ENCODE results near the gene SNX18.

Gene SNX18

GRCh38 chr5:54586336-54586735 is 68.8 kb downstream of the SNX18 start:
- DNase-seq = no peak

GRCh38 chr5:54589786-54590185 is 72.2 kb downstream of the SNX18 start:
- no peak for DNase-seq

- no peak for DNase-seq
These were observed 73.3 kb downstream of the SNX18 start for GRCh38 chr5:54590824-54591223.

GRCh38 chr5:54593779-54594178 is 76.2 kb downstream of the SNX18 start:
- DNase-seq = no peak

- no peak for DNase-seq
These were observed 76.6 kb downstream of the SNX18 start for GRCh38 chr5:54594181-54594580.

GRCh38 chr5:54595721-54596120 is 78.2 kb downstream of the SNX18 start:
- no peak for DNase-seq

Measured in retina (tissue), 1 donor.